Measurements from ENCODE around the gene ZNF25.
"Not testable (repeated sequence)": the region's sequence is repeated elsewhere in the genome, so short reads cannot be mapped to it uniquely, and the experiment has no call there.

Gene ZNF25

DNA sequence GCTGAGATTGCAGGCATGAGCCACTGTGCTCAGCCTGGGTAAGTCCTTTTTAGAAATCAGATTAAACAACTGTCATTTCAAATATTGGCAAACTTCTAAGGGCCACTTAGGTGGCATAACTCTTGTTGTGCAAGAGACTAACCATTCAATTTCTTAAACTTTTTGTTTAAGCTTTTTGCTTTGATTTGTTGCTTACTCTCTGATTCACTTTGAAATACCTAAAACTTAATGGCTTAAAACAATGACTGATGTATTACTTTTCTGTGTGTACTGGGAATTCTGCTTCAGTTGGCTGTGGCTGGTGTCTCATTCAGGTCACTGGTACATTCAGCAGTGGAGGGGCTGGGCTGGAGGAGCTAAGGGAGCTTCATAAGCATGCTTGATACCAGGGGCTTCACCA, 28.9 kb downstream of the ZNF25 start:
- DNase-seq (ENCODE audit: low read depth in 2 of 2): no peak

DNA sequence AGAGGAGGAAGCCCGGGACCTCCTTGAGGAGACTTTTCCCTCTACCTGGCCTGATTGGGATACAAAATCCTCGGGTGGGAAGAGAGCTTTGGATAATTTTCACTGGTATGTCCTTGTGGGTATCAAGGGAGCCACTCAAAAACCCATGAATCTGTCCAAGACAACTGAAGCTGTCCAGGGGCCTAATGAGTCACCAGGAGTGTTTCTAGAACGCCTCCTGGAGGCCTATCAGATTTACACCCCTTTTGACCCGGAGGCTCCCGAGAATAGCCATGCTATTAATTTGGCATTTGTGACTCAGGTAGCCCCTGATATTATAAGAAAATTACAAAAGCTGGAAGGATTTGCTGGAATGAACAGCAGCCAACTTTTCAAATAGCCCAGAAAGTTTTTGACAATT, 38.6 kb downstream of the ZNF25 start:
- no peak for DNase-seq (ENCODE audit: low read depth in 2 of 2)

GRCh38 chr10:37934791-37935190, 41.7 kb downstream of the ZNF25 start:
- no peak for DNase-seq (ENCODE audit: low read depth in 2 of 2)

DNA sequence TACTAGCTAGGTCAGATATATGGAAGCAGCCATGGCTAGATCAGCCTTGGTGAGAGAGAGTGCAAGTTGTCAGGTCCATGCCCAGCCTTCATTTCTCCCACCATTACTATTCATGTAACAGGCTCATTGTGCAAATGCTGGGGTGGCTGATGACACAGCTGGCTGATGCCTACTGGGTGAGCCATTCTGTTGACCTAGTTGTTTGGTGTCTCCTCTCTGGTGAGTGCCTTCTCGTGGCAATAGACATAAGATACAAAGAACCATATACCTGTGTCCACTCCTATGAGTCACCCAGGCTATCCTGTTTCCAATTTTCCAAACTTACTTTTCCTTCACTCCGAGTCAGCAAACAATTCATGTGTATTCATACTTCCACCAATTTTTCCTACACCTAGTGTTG, 46.0 kb downstream of the ZNF25 start:
- DNase-seq (ENCODE audit: low read depth in 2 of 2): no peak

DNA sequence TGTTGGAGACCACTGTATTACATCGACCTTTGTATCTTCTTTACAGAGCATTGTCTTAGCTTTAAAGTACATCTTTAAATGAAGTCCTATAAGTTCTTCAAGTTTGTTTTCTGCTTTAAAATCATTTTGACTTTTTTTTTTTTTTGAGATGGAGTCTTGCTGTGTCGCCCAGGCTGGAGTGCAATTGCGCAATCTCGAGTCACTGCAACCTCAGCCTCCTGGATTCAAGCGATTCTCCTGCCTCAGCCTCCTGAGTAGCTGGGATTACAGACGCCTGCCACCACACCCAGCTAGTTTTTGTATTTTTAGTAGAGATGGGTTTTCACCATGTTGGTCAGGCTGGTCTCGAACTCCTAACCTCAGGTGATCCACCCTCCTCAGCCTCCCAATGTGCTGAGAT, 68.3 kb downstream of the ZNF25 start:
- not testable (repeated sequence) for DNase-seq (ENCODE audit: low read depth in 2 of 2)

- no peak for DNase-seq (ENCODE audit: low read depth in 2 of 2)
Observed at GRCh38 chr10:37906382-37906781, 70.1 kb downstream of the ZNF25 start.
